NCI-H2196 (cell line): ENCODE data around the gene PGBD5.

Experiments used
- DNase-seq: peaks from one replicate; lab custom pipeline; 2025; ENCODE audit not compliant: unreplicated experiment; lab: John Stamatoyannopoulos, UW

The PGBD5 gene

GRCh38 chr1:230307213-230307612, 118.9 kb downstream of the PGBD5 start:
- DNase-seq: no peak

- DNase-seq: no peak
Measured at GRCh38 chr1:230306169-230306568, 120.0 kb downstream of the PGBD5 start.

GRCh38 chr1:230303822-230304221, 122.3 kb downstream of the PGBD5 start:
- peak; percentile 72 for DNase-seq

DNA sequence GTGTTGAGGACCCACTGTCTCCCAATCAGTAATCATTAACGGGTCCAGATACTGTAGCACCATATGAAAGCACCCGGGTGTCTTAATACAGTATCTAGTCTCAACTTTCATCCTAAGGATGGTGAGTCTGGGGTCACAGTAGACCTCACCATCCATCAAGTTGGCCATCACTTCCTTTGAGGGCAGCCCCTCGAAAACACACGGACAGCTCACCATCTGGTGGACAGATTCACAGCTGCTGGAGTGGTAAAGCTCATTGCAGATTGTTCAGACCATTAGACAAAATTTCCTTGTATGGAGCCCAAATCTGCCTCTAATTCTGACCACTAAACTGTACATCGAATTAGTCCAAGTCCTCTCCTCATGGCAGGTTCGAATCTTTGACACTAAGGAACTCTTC, 123.1 kb downstream of the PGBD5 start:
- no peak for DNase-seq

DNA sequence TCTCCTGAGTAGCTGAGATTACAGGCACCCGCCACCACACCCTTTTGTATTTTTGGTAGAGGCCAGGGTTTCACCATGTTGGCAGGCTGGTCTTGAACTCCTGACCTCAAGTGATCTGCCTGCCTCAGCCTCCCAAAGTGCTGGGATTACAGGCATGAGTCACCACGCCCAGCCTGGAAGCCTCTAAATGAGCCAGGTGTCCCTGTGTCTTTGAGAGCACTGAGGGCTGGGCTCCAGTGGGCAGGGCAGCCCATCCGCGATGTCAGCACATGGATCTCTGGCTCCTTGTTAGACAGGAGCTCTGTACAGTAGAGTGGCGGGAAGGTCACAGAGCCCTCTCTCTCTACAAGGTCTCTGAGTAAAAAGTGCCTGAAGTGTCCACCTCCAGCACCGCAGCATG, 124.3 kb downstream of the PGBD5 start:
- no peak for DNase-seq

GRCh38 chr1:230301322-230301721, 124.8 kb downstream of the PGBD5 start:
- DNase-seq: no peak

- DNase-seq: no peak
Measured at GRCh38 chr1:230300322-230301301, 125.5 kb downstream of the PGBD5 start.

DNA sequence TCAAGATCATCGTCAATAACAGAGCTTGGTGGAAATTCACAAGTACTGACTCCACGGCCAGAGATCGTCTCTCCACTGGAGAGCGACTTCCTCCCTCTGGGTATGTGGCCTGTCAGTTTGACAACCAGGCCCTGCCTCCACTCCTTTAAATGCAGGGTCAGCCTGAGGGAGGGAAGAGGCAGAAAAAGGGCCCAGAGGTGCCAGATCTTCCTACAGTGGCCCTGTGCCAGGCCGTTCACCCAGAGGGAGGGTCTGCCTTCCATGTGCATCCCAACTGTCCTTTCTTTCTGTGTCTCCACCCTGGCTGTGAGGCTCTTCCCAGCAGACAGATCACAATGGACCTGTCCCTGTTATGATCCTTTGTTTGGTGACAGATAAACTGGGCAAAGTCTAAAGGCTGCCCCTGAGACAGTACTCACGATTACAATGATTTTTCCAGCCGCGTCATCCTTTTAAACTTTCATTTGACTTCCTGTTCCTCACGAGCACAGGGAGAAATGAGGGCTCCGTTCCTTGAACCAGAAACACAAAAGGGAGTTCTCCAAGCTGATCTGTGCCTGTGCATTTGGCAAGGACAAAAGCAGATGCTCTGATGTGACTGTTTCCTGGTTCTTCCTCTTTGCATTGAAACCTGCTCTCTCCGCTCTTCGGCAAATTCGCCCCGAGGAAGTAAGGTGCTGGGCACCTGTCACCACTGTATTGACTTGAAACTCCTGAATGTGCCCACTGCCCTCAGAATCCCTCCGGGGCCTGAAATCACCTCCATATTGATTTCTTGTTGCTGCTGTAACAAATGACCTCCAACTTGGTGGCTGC, 126.7 kb downstream of the PGBD5 start:
- DNase-seq: no peak

DNA sequence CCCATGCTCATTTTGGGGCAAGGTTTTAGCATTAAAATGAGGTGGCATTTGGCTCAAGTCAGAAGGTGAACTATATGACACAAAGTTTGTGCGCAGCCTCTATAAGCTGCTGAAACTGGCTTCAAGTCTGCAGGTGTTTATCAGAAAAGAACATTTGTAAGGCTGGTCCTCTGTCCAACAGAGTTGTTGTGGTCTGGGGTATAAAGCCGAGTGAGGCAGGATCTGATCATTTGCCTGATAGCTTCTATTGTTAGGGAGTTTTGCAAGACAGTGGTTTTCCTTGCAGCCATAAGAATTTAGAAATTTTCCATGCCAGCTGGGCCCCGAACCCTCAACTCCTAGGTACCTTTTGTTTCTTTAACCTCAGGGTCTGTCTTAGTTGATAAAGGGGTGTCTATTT, 130.8 kb downstream of the PGBD5 start:
- DNase-seq: no peak

DNA sequence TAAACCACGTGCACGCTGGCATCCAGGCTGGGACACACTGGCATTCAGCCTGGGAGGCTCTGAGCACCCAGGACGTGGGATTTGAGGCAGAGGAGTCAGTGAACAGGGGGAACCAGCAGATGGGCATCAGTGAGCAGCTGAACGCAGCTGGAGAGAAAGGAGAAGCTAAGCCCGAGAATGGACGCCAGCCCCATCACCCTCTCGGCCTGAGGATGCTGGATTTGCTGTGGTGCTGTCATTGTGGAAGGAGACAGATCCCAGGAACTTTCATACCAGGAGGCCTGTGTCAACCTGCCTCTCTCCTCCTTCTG, 132.8 kb downstream of the PGBD5 start:
- no peak for DNase-seq

- peak; percentile 60 for DNase-seq
Measured at GRCh38 chr1:230292689-230293389, 133.3 kb downstream of the PGBD5 start.

- DNase-seq: no peak
Measured at GRCh38 chr1:230291731-230292620, 134.2 kb downstream of the PGBD5 start.

DNA sequence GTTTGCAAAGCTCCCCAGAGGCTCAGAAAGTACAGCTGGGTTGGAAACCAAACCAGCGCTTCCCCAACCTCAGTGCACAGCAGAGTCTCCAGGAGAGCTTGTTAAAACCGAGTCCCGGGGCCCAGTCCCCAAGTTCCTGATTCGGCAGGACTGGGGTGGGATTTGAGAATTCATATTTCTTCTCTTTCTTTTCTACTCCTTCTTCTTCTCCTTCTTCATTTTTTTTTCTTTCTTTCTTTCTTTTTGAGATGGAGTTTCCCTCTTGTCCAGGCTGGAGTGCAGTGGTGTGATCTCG, 136.8 kb downstream of the PGBD5 start:
- no peak for DNase-seq

GRCh38 chr1:230288641-230289349, 137.3 kb downstream of the PGBD5 start:
- DNase-seq: no peak

DNA sequence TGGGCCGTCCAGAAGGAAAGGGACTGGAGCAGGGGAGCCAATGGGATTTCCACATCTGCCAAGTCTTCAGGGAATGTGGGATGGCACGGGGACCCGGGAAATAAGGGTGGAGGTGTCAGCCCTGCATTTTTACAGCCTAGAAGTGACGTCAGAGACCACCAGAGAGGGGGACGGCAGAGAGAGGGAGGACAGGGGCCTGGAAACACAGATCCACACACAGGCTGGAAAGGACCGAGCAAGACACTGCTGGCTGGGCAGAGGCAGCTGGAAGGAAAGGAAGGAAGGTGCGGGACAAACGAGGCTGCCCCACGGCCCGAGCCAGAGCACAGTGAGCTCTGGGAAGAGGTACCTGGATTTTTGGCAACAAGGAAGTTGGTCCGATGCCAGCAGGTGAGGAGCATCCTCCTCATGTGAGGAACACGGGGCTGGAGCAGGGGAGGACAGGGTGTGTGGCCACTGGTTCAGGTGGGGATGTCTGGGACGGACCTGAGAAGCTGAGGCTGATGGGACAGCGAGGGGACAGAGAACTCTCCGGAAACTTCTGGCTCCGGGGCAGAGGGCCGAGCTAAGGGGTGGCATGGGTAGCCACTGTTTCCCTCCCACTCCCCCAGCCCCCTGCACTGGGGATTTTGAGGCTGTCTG, 138.3 kb downstream of the PGBD5 start:
- no peak for DNase-seq

GRCh38 chr1:230286890-230287269, 139.3 kb downstream of the PGBD5 start:
- no peak for DNase-seq

GRCh38 chr1:230286166-230286889, 139.8 kb downstream of the PGBD5 start:
- DNase-seq: no peak

DNA sequence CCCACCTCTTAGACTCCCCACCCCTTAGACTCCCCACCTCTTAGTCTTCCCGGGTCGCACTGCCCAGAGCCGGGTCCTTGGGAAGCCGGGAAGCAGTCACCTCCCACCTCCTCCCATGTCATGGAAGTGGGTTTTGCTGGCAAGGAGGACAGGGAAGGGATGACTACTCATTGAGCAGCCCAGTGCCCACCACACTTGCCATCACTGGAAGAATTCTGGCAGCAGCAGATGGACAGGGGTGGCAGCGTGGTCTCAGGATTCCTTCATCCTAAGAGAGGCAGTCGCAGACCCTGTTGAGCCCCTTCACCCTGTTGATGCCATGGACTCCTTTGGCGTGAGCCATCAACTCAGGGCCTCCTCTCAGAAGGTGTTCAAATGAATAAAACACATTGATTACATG, 140.8 kb downstream of the PGBD5 start:
- DNase-seq: no peak

DNA sequence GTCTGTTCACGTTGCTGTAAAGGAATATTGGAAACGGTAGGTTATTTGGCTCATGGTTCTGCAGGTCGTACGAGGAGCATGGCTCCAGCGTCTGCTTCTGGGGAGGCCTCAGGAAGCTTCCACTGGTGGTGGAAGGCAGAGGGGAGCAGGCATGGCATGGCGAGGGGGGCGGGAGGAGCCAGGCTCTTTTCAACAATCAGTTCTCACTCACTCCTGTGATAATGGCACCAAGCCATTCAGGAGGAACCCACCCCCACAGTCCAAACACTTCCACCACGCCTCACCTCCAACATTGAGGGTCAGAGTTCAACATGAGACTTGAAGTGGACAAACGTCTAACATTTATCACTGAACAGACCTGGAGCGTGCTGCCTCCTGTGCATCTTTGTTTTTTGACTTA, 141.2 kb downstream of the PGBD5 start:
- no peak for DNase-seq
